HepG2 (cell line): ENCODE results near the gene ITGAV. TPM values are rescaled to one million over a fixed set of nuclear protein-coding genes. Genes with fewer than 3 reads are reported as not detected.
A peak's percentile ranks its signal among the peaks of the same experiment; 100 is the strongest.

Source experiments
- ATAD3A ChIP-seq: sonication (generic); formaldehyde crosslinking; IDR thresholded peaks from 2 replicates; pipeline ENCODE4 v1.4.0; 2020; ENCODE audit warnings: missing genetic modification reagents
- BCL6 ChIP-seq: IDR thresholded peaks from 2 replicates; pipeline ENCODE4 v1.6.1; 2016; ENCODE audit warnings: missing genetic modification reagents, missing compliant biosample characterization
- FOXC1 ChIP-seq: sonication (generic); formaldehyde crosslinking; IDR thresholded peaks from 2 replicates; pipeline ENCODE4 v1.8.0; 2022; ENCODE audit warnings: mild to moderate bottlenecking, missing genetic modification reagents, borderline replicate concordance
- HMG20A ChIP-seq: IDR thresholded peaks from 2 replicates; pipeline ENCODE4 v1.6.1; 2016; ENCODE audit warnings: borderline replicate concordance
- ISL2 ChIP-seq: sonication (generic); formaldehyde crosslinking; IDR thresholded peaks from 2 replicates; pipeline ENCODE4 v1.5.0; 2020; ENCODE audit warnings: missing genetic modification reagents
- RELA ChIP-seq: sonication (generic); formaldehyde crosslinking; IDR thresholded peaks from 2 replicates; pipeline ENCODE4 v1.4.0; 2020; ENCODE audit warnings: missing genetic modification reagents
- SAFB2 ChIP-seq: sonication (generic); formaldehyde crosslinking; IDR thresholded peaks from 2 replicates; pipeline ENCODE4 v1.5.1; 2020; ENCODE audit warnings: missing genetic modification reagents, low read depth, mild to moderate bottlenecking, borderline replicate concordance
- SOX13 ChIP-seq, 3 experiments: fragments of 450-650 bp in 1 of 3; sonication (generic) in 1 of 3; formaldehyde crosslinking in 1 of 3; IDR thresholded peaks in 2 of 3; conservative IDR thresholded peaks in 1 of 3; 2 replicates each; pipeline versions ENCODE4 v1.5.0 to v1.6.1; 2016 to 2020; ENCODE audit warnings: antibody characterized with exemption in 1 of 3, mild to moderate bottlenecking in 1 of 3, missing compliant biosample characterization in 1 of 3, missing genetic modification reagents in 1 of 3, moderate library complexity in 1 of 3
- XRCC5 ChIP-seq: fragments of 200-400 bp; formaldehyde crosslinking; optimal IDR thresholded peaks from 2 replicates; pipeline ENCODE3; 2017; ENCODE audit warnings: mild to moderate bottlenecking, low read length
- YEATS2 ChIP-seq: sonication (generic); formaldehyde crosslinking; IDR thresholded peaks from 2 replicates; pipeline ENCODE4 v1.4.0; 2020; ENCODE audit warnings: missing genetic modification reagents, borderline replicate concordance
- ZNF232 ChIP-seq: sonication (generic); formaldehyde crosslinking; IDR thresholded peaks from 2 replicates; pipeline ENCODE4 v1.4.0; 2020; ENCODE audit warnings: missing genetic modification reagents, borderline replicate concordance
- ZNF329 ChIP-seq: sonication (generic); formaldehyde crosslinking; IDR thresholded peaks from 2 replicates; pipeline ENCODE4 v1.9.0; 2021; ENCODE audit warnings: low read depth, mild to moderate bottlenecking, missing genetic modification reagents
- ZNF567 ChIP-seq: sonication (generic); formaldehyde crosslinking; IDR thresholded peaks from 2 replicates; pipeline ENCODE4 v1.8.1; 2023; ENCODE audit warnings: mild to moderate bottlenecking, missing genetic modification reagents, borderline replicate concordance
- ZNF577 ChIP-seq: sonication (generic); formaldehyde crosslinking; IDR thresholded peaks from 2 replicates; pipeline ENCODE4 v1.4.0; 2020; ENCODE audit warnings: mild to moderate bottlenecking, low read depth, missing genetic modification reagents, borderline replicate concordance
- ZNF670 ChIP-seq: sonication (generic); formaldehyde crosslinking; IDR thresholded peaks from 2 replicates; pipeline ENCODE4 v1.8.0; 2022; ENCODE audit warnings: mild to moderate bottlenecking, missing genetic modification reagents, borderline replicate concordance
- polyA plus RNA-seq, 8 experiments: library from polyadenylated mRNA; depleted of rRNA in 3 of 8; stranded (reverse) in 7 of 8; unstranded in 1 of 8; fragments of >200 nt; fragmentation: Illumina TruSeq in 4 of 8; extraction: Trizol in 4 of 8; gene quantifications; 2 replicates each; pipeline versions ENCODE4 v1.2.1 to v1.2.3, GENCODE V29; 2011 to 2016; ENCODE audit warnings: low read depth in 4 of 8, missing spikeins in 1 of 8, mixed read lengths in 1 of 8; ENCODE audit not compliant: insufficient read depth in 1 of 8
- total RNA-seq, 5 experiments: library from RNA; depleted of rRNA; stranded (reverse); fragments of >200 nt; fragmentation: Illumina TruSeq; extraction: Trizol; gene quantifications; 2 replicates each; pipeline ENCODE4 v1.2.3, GENCODE V29; 2016; ENCODE audit warnings: low read depth in 1 of 5
- TF ChIP-seq, protein P1 (sequence below): sonication (generic); formaldehyde crosslinking; IDR thresholded peaks from 2 replicates; pipeline ENCODE4 v1.5.0; 2020; ENCODE audit warnings: mild to moderate bottlenecking, missing genetic modification reagents, borderline replicate concordance
- TF ChIP-seq, protein P2 (sequence below): sonication (generic); formaldehyde crosslinking; IDR thresholded peaks from 2 replicates; pipeline ENCODE4 v1.5.0; 2020; ENCODE audit warnings: mild to moderate bottlenecking, missing genetic modification reagents, borderline replicate concordance
- TF ChIP-seq, protein P3 (sequence below): sonication (generic); formaldehyde crosslinking; IDR thresholded peaks from 2 replicates; pipeline ENCODE4 v1.4.0; 2020; ENCODE audit warnings: missing genetic modification reagents

ITGAV gene
- total and polyA plus RNA-seq, 2 of the 13 experiments (the other 11 are each of a cell fraction or from before 2014, with no cell fraction given), result 59.1 to 60.4 TPM

DNA sequence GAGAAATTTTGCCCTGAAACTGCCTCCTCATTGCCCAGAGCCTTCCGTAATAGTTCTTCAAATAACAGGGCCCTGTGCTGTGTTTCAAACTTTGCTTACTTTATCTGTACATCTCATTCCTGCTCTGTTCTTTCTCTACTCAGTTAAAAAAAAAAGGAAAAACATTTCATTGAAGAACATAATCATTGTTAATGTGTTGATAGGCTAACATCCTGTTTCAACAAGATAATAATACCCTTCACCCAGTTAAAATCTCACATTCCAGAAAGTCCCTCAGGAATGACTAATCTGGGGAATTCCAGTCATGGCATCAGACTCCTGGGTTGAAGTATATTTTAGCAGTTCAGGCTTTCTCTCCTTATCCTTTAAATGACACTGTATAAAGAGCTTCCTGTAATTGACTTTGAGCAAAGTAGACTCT, 45.6 kb upstream of the ITGAV start (continued):
- TF ChIP-seq, protein P1, sequence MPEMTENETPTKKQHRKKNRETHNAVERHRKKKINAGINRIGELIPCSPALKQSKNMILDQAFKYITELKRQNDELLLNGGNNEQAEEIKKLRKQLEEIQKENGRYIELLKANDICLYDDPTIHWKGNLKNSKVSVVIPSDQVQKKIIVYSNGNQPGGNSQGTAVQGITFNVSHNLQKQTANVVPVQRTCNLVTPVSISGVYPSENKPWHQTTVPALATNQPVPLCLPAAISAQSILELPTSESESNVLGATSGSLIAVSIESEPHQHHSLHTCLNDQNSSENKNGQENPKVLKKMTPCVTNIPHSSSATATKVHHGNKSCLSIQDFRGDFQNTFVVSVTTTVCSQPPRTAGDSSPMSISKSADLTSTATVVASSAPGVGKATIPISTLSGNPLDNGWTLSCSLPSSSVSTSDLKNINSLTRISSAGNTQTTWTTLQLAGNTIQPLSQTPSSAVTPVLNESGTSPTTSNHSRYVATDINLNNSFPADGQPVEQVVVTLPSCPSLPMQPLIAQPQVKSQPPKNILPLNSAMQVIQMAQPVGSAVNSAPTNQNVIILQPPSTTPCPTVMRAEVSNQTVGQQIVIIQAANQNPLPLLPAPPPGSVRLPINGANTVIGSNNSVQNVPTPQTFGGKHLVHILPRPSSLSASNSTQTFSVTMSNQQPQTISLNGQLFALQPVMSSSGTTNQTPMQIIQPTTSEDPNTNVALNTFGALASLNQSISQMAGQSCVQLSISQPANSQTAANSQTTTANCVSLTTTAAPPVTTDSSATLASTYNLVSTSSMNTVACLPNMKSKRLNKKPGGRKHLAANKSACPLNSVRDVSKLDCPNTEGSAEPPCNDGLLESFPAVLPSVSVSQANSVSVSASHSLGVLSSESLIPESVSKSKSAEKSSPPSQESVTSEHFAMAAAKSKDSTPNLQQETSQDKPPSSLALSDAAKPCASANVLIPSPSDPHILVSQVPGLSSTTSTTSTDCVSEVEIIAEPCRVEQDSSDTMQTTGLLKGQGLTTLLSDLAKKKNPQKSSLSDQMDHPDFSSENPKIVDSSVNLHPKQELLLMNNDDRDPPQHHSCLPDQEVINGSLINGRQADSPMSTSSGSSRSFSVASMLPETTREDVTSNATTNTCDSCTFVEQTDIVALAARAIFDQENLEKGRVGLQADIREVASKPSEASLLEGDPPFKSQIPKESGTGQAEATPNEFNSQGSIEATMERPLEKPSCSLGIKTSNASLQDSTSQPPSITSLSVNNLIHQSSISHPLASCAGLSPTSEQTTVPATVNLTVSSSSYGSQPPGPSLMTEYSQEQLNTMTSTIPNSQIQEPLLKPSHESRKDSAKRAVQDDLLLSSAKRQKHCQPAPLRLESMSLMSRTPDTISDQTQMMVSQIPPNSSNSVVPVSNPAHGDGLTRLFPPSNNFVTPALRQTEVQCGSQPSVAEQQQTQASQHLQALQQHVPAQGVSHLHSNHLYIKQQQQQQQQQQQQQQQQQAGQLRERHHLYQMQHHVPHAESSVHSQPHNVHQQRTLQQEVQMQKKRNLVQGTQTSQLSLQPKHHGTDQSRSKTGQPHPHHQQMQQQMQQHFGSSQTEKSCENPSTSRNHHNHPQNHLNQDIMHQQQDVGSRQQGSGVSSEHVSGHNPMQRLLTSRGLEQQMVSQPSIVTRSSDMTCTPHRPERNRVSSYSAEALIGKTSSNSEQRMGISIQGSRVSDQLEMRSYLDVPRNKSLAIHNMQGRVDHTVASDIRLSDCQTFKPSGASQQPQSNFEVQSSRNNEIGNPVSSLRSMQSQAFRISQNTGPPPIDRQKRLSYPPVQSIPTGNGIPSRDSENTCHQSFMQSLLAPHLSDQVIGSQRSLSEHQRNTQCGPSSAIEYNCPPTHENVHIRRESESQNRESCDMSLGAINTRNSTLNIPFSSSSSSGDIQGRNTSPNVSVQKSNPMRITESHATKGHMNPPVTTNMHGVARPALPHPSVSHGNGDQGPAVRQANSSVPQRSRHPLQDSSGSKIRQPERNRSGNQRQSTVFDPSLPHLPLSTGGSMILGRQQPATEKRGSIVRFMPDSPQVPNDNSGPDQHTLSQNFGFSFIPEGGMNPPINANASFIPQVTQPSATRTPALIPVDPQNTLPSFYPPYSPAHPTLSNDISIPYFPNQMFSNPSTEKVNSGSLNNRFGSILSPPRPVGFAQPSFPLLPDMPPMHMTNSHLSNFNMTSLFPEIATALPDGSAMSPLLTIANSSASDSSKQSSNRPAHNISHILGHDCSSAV (CRISPR knock-in tag), result no peak
- TF ChIP-seq RELA (CRISPR knock-in tag) (peak; percentile 99), BCL6 (CRISPR knock-in tag) (peak; percentile 42; the same call in 1 of the 2 replicates), ISL2 (CRISPR knock-in tag) (0 out of 2 replicates have a peak, but pooled peaks have one; percentile 54), ZNF567 (CRISPR knock-in tag) (no peak), ATAD3A (CRISPR knock-in tag) (no peak), HMG20A (CRISPR knock-in tag) (peak; percentile 39; the same call in 1 of the 2 replicates), SAFB2 (CRISPR knock-in tag) (no peak), ZNF329 (CRISPR knock-in tag) (no peak), YEATS2 (no peak), FOXC1 (CRISPR knock-in tag) (no peak), XRCC5 (no peak), ZNF577 (CRISPR knock-in tag) (no peak), ZNF232 (CRISPR knock-in tag) (no peak), SOX13 (IDR thresholded peaks at IDR 0.05) (no peak), SOX13 (CRISPR knock-in tag; conservative IDR thresholded peaks at IDR 0.05 in 1 of 2, IDR thresholded peaks at IDR 0.05 in 1 of 2) (peak in 1 of 2 experiments; percentile 87; a peak in 2 of 4 replicates), ZNF670 (CRISPR knock-in tag) (peak; percentile 55; the same call in 1 of the 2 replicates)
- TF ChIP-seq, protein P2, sequence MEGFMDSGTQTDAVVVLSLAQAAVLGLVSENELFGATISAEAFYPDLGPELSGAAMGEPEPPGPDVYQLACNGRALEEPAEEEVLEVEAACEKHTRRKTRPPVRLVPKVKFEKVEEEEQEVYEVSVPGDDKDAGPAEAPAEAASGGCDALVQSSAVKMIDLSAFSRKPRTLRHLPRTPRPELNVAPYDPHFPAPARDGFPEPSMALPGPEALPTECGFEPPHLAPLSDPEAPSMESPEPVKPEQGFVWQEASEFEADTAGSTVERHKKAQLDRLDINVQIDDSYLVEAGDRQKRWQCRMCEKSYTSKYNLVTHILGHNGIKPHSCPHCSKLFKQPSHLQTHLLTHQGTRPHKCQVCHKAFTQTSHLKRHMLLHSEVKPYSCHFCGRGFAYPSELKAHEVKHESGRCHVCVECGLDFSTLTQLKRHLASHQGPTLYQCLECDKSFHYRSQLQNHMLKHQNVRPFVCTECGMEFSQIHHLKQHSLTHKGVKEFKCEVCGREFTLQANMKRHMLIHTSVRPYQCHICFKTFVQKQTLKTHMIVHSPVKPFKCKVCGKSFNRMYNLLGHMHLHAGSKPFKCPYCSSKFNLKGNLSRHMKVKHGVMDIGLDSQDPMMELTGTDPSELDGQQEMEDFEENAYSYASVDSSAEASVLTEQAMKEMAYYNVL (CRISPR knock-in tag), result peak; percentile 44; the same call in 1 of the 2 replicates
- TF ChIP-seq, protein P3, sequence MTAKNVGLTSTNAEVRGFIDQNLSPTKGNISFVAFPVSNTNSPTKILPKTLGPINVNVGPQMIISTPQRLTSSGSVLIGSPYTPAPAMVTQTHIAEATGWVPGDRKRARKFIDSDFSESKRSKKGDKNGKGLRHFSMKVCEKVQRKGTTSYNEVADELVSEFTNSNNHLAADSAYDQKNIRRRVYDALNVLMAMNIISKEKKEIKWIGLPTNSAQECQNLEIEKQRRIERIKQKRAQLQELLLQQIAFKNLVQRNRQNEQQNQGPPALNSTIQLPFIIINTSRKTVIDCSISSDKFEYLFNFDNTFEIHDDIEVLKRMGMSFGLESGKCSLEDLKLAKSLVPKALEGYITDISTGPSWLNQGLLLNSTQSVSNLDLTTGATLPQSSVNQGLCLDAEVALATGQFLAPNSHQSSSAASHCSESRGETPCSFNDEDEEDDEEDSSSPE (CRISPR knock-in tag), result no peak
